ENCODE results near the gene NCMAP.

The NCMAP gene

GRCh38 chr1:24591781-24592180 lies 35.9 kb downstream of the NCMAP start:
- TF ChIP-seq CTCF (IDR thresholded peaks at IDR 0.05; ENCODE audit: control extremely low read depth, extremely low read depth, low read depth, missing control alignments), result no peak
- CTCF ChIA-PET, result interaction anchor here (0.8 to 1.2 kb wide), 6 partner anchors 20 to 442 kb away, joined by 3 to 4 read pairs (median 4); no protein-coding TSS in a partner anchor
- POLR2A ChIA-PET, result no interaction called here
- DNase-seq (ENCODE audit: extremely low spot score), result no peak

- ChIA-PET POLR2A (no interaction called here), CTCF (no interaction called here)
- no peak for DNase-seq (ENCODE audit: extremely low spot score)
- no peak for TF ChIP-seq CTCF (IDR thresholded peaks at IDR 0.05; ENCODE audit: control extremely low read depth, extremely low read depth, low read depth, missing control alignments)
These were observed 38.4 kb downstream of the NCMAP start for GRCh38 chr1:24594328-24594598.

GRCh38 chr1:24596401-24596880 lies 40.6 kb downstream of the NCMAP start:
- CTCF ChIA-PET, result interaction anchor here (1.1 to 3.0 kb wide), 3 partner anchors 9 to 35 kb away, joined by 3 to 21 read pairs (median 4); no protein-coding TSS in a partner anchor
- no peak for TF ChIP-seq CTCF (IDR thresholded peaks at IDR 0.05; ENCODE audit: control extremely low read depth, extremely low read depth, low read depth, missing control alignments)
- POLR2A ChIA-PET, result no interaction called here
- no peak for DNase-seq (ENCODE audit: extremely low spot score)

GRCh38 chr1:24599265-24599664 lies 43.4 kb downstream of the NCMAP start:
- no peak for DNase-seq (ENCODE audit: extremely low spot score)
- ChIA-PET CTCF (interaction anchor here (1.4 kb wide), 1 partner anchor 41 kb away, joined by 3 read pairs; no protein-coding TSS in a partner anchor), POLR2A (no interaction called here)
- no peak for TF ChIP-seq CTCF (IDR thresholded peaks at IDR 0.05; ENCODE audit: control extremely low read depth, extremely low read depth, low read depth, missing control alignments)

- ChIA-PET POLR2A (no interaction called here), CTCF (interaction anchor here (1.0 kb wide), 1 partner anchor 13 kb away, joined by 5 read pairs; no protein-coding TSS in a partner anchor)
- no peak for TF ChIP-seq CTCF (IDR thresholded peaks at IDR 0.05; ENCODE audit: control extremely low read depth, extremely low read depth, low read depth, missing control alignments)
- no peak for DNase-seq (ENCODE audit: extremely low spot score)
These were observed 44.7 kb downstream of the NCMAP start for GRCh38 chr1:24600551-24600950.

- CTCF ChIA-PET, result interaction anchor here (0.8 to 1.3 kb wide), 2 partner anchors 9 to 18 kb away, joined by 3 to 4 read pairs; no protein-coding TSS in a partner anchor
- POLR2A ChIA-PET, result no interaction called here
- no peak for TF ChIP-seq CTCF (IDR thresholded peaks at IDR 0.05; ENCODE audit: control extremely low read depth, extremely low read depth, low read depth, missing control alignments)
- DNase-seq (ENCODE audit: extremely low spot score), result no peak
These were observed 49.8 kb downstream of the NCMAP start for GRCh38 chr1:24605534-24606295.

All from GM10248 (cell line).